ENCODE data around the gene RPS4Y2. TPM values are rescaled to one million over a fixed set of nuclear protein-coding genes. Genes with fewer than 3 reads are reported as not detected.

The RPS4Y2 gene
- total and polyA plus RNA-seq, 8 donors, result not detected

GRCh38 chrY:20763869-20764268, 8.0 kb downstream of the RPS4Y2 start:
- DNase-seq, result no peak
- H3K27ac ChIP-seq, result no peak overlapping the region
- no peaks in the 10 kb centered on the region for H3K36me3 ChIP-seq
- intact Hi-C loops (cut with DNase I; ENCODE audit: low total_unique reads), result no loop called here
- no peaks in the 10 kb centered on the region for H3K4me1 ChIP-seq
- WGBS, 5 donors, result 68 to 78% (median 68%) methylated on average over 2 of the region's 2 CpGs; no CpG with 5 or more reads in 2 of the 5 donors
- H3K4me3 ChIP-seq, result no peak overlapping the region
- no peaks in the 10 kb centered on the region for H3K27me3 ChIP-seq
- TF ChIP-seq POLR2A (IDR thresholded peaks at IDR 0.05) (no peak), CTCF (IDR thresholded peaks at IDR 0.05) (no peak), POLR2AphosphoS5 (IDR thresholded peaks at IDR 0.05) (no peak), EP300 (IDR thresholded peaks at IDR 0.05) (no peak)
- H3K9me3 ChIP-seq, result no peaks in the 10 kb centered on the region

- TF ChIP-seq POLR2A (IDR thresholded peaks at IDR 0.05) (no peak), EP300 (IDR thresholded peaks at IDR 0.05) (no peak), CTCF (IDR thresholded peaks at IDR 0.05) (no peak), POLR2AphosphoS5 (IDR thresholded peaks at IDR 0.05) (no peak)
- 33 to 67% (median 49%) methylated on average over 1 to 2 of the region's 2 CpGs; no CpG with 5 or more reads in 2 of the 5 donors for WGBS, 5 donors
These were observed 9.2 kb downstream of the RPS4Y2 start for GRCh38 chrY:20765117-20765516.

DNA sequence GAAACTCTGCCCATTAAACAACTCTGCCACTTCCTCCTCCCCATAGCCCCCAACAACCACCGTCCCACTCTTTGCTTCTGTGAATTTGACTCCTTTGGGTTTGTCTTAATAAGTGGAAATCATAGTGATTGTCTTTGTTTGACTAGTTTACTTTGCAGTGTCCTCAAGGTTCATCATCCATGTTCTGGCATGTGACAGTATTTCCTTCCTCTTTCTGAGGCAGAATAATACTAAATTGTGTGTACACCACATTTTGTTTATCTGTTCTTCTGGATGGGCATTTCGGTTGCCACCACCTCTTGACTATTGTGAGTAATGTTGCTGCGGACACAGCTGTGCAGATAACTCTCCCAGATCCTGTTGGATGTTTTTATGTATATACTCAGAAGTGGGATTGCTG, 14.8 kb downstream of the RPS4Y2 start:
- H3K4me3 ChIP-seq, result no peak overlapping the region
- no peak for TF ChIP-seq POLR2AphosphoS5 (IDR thresholded peaks at IDR 0.05)
- TF ChIP-seq CTCF (IDR thresholded peaks at IDR 0.05), result no peak
- no peak for TF ChIP-seq EP300 (IDR thresholded peaks at IDR 0.05)
- TF ChIP-seq POLR2A (IDR thresholded peaks at IDR 0.05), result no peak
- H3K27ac ChIP-seq, result no peak overlapping the region
- WGBS, 5 donors, result 63 to 68% (median 67%) methylated on average over 3 of the region's 3 CpGs; no CpG with 5 or more reads in 2 of the 5 donors
- no peaks in the 10 kb centered on the region for H3K4me1 ChIP-seq
- DNase-seq, result no peak
- no peaks in the 10 kb centered on the region for H3K27me3 ChIP-seq
- no peaks in the 10 kb centered on the region for H3K9me3 ChIP-seq
- H3K36me3 ChIP-seq, result no peaks in the 10 kb centered on the region
- intact Hi-C loops (cut with DNase I; ENCODE audit: low total_unique reads), result no loop called here

More at GRCh38 chrY:20765117-20765516, 9.2 kb downstream of the RPS4Y2 start:
- Histone ChIP-seq H3K4me3 (no peak overlapping the region), H3K4me1 (no peaks in the 10 kb centered on the region), H3K9me3 (no peaks in the 10 kb centered on the region), H3K27ac (no peak overlapping the region), H3K27me3 (no peaks in the 10 kb centered on the region), H3K36me3 (no peaks in the 10 kb centered on the region)
- DNase-seq, result no peak
- intact Hi-C loops (cut with DNase I; ENCODE audit: low total_unique reads), result no loop called here

- intact Hi-C loops (cut with DNase I; ENCODE audit: low total_unique reads), result no loop called here
These were observed 20.2 kb downstream of the RPS4Y2 start for GRCh38 chrY:20776104-20776503.

More at GRCh38 chrY:20776104-20776503, 20.2 kb downstream of the RPS4Y2 start:
- DNase-seq, result no peak
- Histone ChIP-seq H3K36me3 (no peaks in the 10 kb centered on the region), H3K27ac (no peak overlapping the region), H3K4me1 (no peaks in the 10 kb centered on the region), H3K9me3 (no peaks in the 10 kb centered on the region), H3K27me3 (no peaks in the 10 kb centered on the region), H3K4me3 (no peak overlapping the region)
- TF ChIP-seq CTCF (IDR thresholded peaks at IDR 0.05) (no peak), POLR2A (IDR thresholded peaks at IDR 0.05) (no peak), EP300 (IDR thresholded peaks at IDR 0.05) (no peak), POLR2AphosphoS5 (IDR thresholded peaks at IDR 0.05) (no peak)
- WGBS, 5 donors, result 41 to 80% (median 74%) methylated on average over 4 of the region's 4 CpGs; no CpG with 5 or more reads in 2 of the 5 donors

Data from stomach (tissue), 9 donors.